H9 (cell line): Measurements from ENCODE around the gene ERC2. TPM values are rescaled to one million over a fixed set of nuclear protein-coding genes. Genes with fewer than 3 reads are reported as not detected.

Experiments
- DNase-seq: peaks from one replicate; pipeline ENCODE4 v3.0.0-alpha.2; 2017
- H2AFZ ChIP-seq: one replicate; pipeline ENCODE4 v1.6.1; 2013; ENCODE audit warnings: mild to moderate bottlenecking, low read length, control low read depth, moderate library complexity
- H2AK5ac ChIP-seq: 2 replicates; pipeline ENCODE4 v1.6.1; 2013; ENCODE audit warnings: low read length, control low read depth, mixed read lengths; ENCODE audit not compliant: insufficient read length
- H2BK120ac ChIP-seq: one replicate; pipeline ENCODE4 v1.6.1; 2013; ENCODE audit warnings: low read depth, mild to moderate bottlenecking, low read length, control low read depth, inconsistent platforms; ENCODE audit not compliant: poor library complexity, severe bottlenecking
- H2BK12ac ChIP-seq: 2 replicates; pipeline ENCODE4 v1.6.1; 2013; ENCODE audit warnings: low read length, control low read depth, mixed read lengths, low read depth; ENCODE audit not compliant: insufficient read length
- H2BK15ac ChIP-seq: 2 replicates; pipeline ENCODE4 v1.6.1; 2013; ENCODE audit warnings: low read depth, low read length, control low read depth
- H2BK20ac ChIP-seq: one replicate; pipeline ENCODE4 v1.6.1; 2013; ENCODE audit warnings: low read depth, mild to moderate bottlenecking, low read length, control low read depth, inconsistent platforms; ENCODE audit not compliant: poor library complexity, severe bottlenecking
- H2BK5ac ChIP-seq: 2 replicates; pipeline ENCODE4 v1.6.1; 2013; ENCODE audit warnings: low read length, control low read depth, mixed read lengths; ENCODE audit not compliant: insufficient read length
- H3K14ac ChIP-seq: 2 replicates; pipeline ENCODE4 v1.6.1; 2013; ENCODE audit warnings: low read length, control low read depth; ENCODE audit not compliant: insufficient read depth
- H3K18ac ChIP-seq: 2 replicates; pipeline ENCODE4 v1.6.1; 2013; ENCODE audit warnings: low read depth, mild to moderate bottlenecking, mixed read lengths, low read length, control low read depth; ENCODE audit not compliant: insufficient read length
- H3K23ac ChIP-seq: 2 replicates; pipeline ENCODE4 v1.6.1; 2013; ENCODE audit warnings: low read length, control low read depth, mixed read lengths, low read depth; ENCODE audit not compliant: insufficient read length
- H3K23me2 ChIP-seq: 2 replicates; pipeline ENCODE4 v1.6.1; 2013; ENCODE audit warnings: low read depth, mild to moderate bottlenecking, mixed read lengths, low read length, control low read depth; ENCODE audit not compliant: insufficient read length, poor library complexity, severe bottlenecking
- H3K27ac ChIP-seq: 2 replicates; pipeline ENCODE4 v1.5.1; 2013; ENCODE audit warnings: low read length, control low read depth, mixed read lengths, low read depth; ENCODE audit not compliant: insufficient read length
- H3K27me3 ChIP-seq: 2 replicates; pipeline ENCODE4 v1.6.1; 2013; ENCODE audit warnings: low read length, control low read depth, inconsistent platforms; ENCODE audit not compliant: insufficient read depth
- H3K4ac ChIP-seq: 2 replicates; pipeline ENCODE4 v1.6.1; 2013; ENCODE audit warnings: low read depth, mild to moderate bottlenecking, control low read depth, inconsistent platforms, low read length, moderate library complexity
- H3K4me1 ChIP-seq: 2 replicates; pipeline ENCODE4 v1.6.1; 2013; ENCODE audit warnings: low read length, control low read depth, inconsistent platforms; ENCODE audit not compliant: insufficient read depth
- H3K4me2 ChIP-seq: 2 replicates; pipeline ENCODE4 v1.6.1; 2013; ENCODE audit warnings: low read length, control low read depth, mixed read lengths; ENCODE audit not compliant: insufficient read length, insufficient read depth
- H3K56ac ChIP-seq: 2 replicates; pipeline ENCODE4 v1.6.1; 2013; ENCODE audit warnings: low read depth, mild to moderate bottlenecking, mixed read lengths, low read length, control low read depth; ENCODE audit not compliant: insufficient read length
- H3K79me1 ChIP-seq: 2 replicates; pipeline ENCODE4 v1.6.1; 2013; ENCODE audit warnings: low read depth, mild to moderate bottlenecking, moderate library complexity, low read length, control low read depth, inconsistent platforms; ENCODE audit not compliant: insufficient read depth, poor library complexity, severe bottlenecking
- H3K79me2 ChIP-seq: 2 replicates; pipeline ENCODE4 v1.6.1; 2013; ENCODE audit warnings: low read length, control low read depth, inconsistent platforms; ENCODE audit not compliant: insufficient read depth
- H3K9ac ChIP-seq: 2 replicates; pipeline ENCODE4 v1.6.1; 2013; ENCODE audit warnings: low read length, control low read depth, mixed read lengths; ENCODE audit not compliant: insufficient read length; ENCODE audit errors: extremely low read depth
- H3K9me3 ChIP-seq: one replicate; pipeline ENCODE4 v1.6.1; 2013; ENCODE audit warnings: low read depth, low read length, inconsistent platforms; ENCODE audit not compliant: control insufficient read depth
- H3T11ph ChIP-seq: one replicate; pipeline ENCODE4 v1.6.1; 2013; ENCODE audit warnings: mild to moderate bottlenecking, low read length, control low read depth, inconsistent platforms
- H4K20me1 ChIP-seq: one replicate; pipeline ENCODE4 v1.6.1; 2013; ENCODE audit not compliant: control insufficient read depth, insufficient read length, insufficient read depth
- H4K5ac ChIP-seq: 2 replicates; pipeline ENCODE4 v1.6.1; 2013; ENCODE audit warnings: low read depth, mild to moderate bottlenecking, mixed read lengths, low read length, control low read depth; ENCODE audit not compliant: insufficient read length
- H4K8ac ChIP-seq: replicated peaks from 2 replicates; pipeline ENCODE4 v1.6.1; 2013; ENCODE audit warnings: low read length, control low read depth, mixed read lengths, low read depth; ENCODE audit not compliant: insufficient read length
- H4K91ac ChIP-seq: 2 replicates; pipeline ENCODE4 v1.6.1; 2013; ENCODE audit warnings: low read depth, mild to moderate bottlenecking, moderate library complexity, mixed read lengths, low read length, control low read depth; ENCODE audit not compliant: insufficient read length
- H3K27ac Mint-ChIP-seq, 3 experiments: 2 replicates in 2 of 3; 3 replicates in 1 of 3; pipeline ENCODE4 v1.8.0; 2020 to 2021; ENCODE audit warnings: mixed read lengths in 3 of 3, mild to moderate bottlenecking in 1 of 3, moderate library complexity in 1 of 3
- H3K27me3 Mint-ChIP-seq: 2 replicates; pipeline ENCODE4 v1.8.0; 2021; ENCODE audit warnings: low read depth, mild to moderate bottlenecking, moderate library complexity, mixed read lengths
- H3K36me3 Mint-ChIP-seq, 3 experiments: 2 replicates in 2 of 3; 3 replicates in 1 of 3; pipeline ENCODE4 v1.8.0; 2020 to 2021; ENCODE audit warnings: low read depth in 3 of 3, mixed read lengths in 3 of 3; ENCODE audit not compliant: insufficient read depth in 1 of 3
- H3K4me1 Mint-ChIP-seq, 2 experiments: 2 replicates each; pipeline ENCODE4 v1.8.0; 2020; ENCODE audit warnings: mixed read lengths in 2 of 2
- H3K4me3 Mint-ChIP-seq, 2 experiments: 2 replicates in 1 of 2; 3 replicates in 1 of 2; pipeline ENCODE4 v1.8.0; 2020 to 2021; ENCODE audit warnings: mild to moderate bottlenecking in 2 of 2, mixed read lengths in 2 of 2, moderate library complexity in 1 of 2
- H3K9me3 Mint-ChIP-seq, 2 experiments: 2 replicates in 1 of 2; 3 replicates in 1 of 2; pipeline ENCODE4 v1.8.0; 2020; ENCODE audit warnings: mild to moderate bottlenecking in 2 of 2, mixed read lengths in 2 of 2, moderate library complexity in 1 of 2
- WGBS: extraction: QIAGEN DNeasy Blood & Tissue Kit; methylation state at CpG from one replicate; pipeline ENCODE4 v1.1.7; 2013; ENCODE audit warnings: missing lambda C conversion rate, low lambda C conversion rate, mixed read lengths; ENCODE audit not compliant: insufficient read length; ENCODE audit errors: extremely low coverage; 5-methylcytosine and 5-hydroxymethylcytosine counted together
- total RNA-seq: library from RNA; stranded (reverse); gene quantifications from 2 replicates; pipeline ENCODE4 v1.2.1, GENCODE V29; 2021
- TF ChIP-seq, protein P1 (sequence below): fragments of 200-600 bp; sonication (generic); conservative IDR thresholded peaks from 3 replicates; pipeline ENCODE4 v1.8.0; 2021; ENCODE audit warnings: antibody characterized with exemption, mild to moderate bottlenecking

ERC2 gene
- total RNA-seq, 1 experiment from 2014 or later = 15.4 TPM

DNA sequence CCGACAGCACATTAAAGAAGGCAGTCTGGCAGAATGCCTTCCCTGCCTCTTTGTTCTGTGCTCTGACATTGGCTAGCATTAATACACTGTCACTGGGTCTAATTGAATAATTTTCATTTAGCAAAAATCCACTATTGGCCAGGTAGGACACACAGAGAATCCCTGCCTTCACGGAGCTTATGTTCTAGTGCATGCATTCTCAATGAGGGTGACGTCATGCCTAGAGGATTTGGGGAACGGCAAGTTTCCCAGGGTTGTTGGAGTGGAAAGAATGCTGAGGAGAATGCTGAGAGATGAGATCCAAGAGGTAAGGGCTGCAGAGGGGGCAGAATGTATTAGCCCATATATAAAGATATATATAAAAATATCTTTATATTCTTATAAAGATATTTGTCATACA is 284.7 kb downstream of the ERC2 start:
- TF ChIP-seq, protein P1, sequence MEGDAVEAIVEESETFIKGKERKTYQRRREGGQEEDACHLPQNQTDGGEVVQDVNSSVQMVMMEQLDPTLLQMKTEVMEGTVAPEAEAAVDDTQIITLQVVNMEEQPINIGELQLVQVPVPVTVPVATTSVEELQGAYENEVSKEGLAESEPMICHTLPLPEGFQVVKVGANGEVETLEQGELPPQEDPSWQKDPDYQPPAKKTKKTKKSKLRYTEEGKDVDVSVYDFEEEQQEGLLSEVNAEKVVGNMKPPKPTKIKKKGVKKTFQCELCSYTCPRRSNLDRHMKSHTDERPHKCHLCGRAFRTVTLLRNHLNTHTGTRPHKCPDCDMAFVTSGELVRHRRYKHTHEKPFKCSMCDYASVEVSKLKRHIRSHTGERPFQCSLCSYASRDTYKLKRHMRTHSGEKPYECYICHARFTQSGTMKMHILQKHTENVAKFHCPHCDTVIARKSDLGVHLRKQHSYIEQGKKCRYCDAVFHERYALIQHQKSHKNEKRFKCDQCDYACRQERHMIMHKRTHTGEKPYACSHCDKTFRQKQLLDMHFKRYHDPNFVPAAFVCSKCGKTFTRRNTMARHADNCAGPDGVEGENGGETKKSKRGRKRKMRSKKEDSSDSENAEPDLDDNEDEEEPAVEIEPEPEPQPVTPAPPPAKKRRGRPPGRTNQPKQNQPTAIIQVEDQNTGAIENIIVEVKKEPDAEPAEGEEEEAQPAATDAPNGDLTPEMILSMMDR = no peak
- H3K14ac ChIP-seq = no peak overlapping the region
- H3K18ac ChIP-seq = no peak overlapping the region

More for the DNA sequence above, 284.7 kb downstream of the ERC2 start:
- no peak for DNase-seq
- no peak overlapping the region for H4K5ac ChIP-seq
- no peak overlapping the region for H2BK120ac ChIP-seq
- no peak overlapping the region for H2BK5ac ChIP-seq
- no CpG with 5 or more reads among the region's 4 CpGs for WGBS
- Mint-ChIP-seq H3K27ac (no peak overlapping the region), H3K4me3 (no peak overlapping the region), H3K36me3 (no peaks in the 10 kb centered on the region), H3K4me1 (no peaks in the 10 kb centered on the region), H3K27me3 (no peaks in the 10 kb centered on the region), H3K9me3 (no peaks in the 10 kb centered on the region)
- no peak overlapping the region for H3K9ac ChIP-seq
- H2AFZ ChIP-seq = no peak overlapping the region
- no peak overlapping the region for H4K8ac ChIP-seq
- no peaks in the 10 kb centered on the region for H3K9me3 ChIP-seq
- no peaks in the 10 kb centered on the region for H3K79me1 ChIP-seq
- H2BK12ac ChIP-seq = no peak overlapping the region
- no peak overlapping the region for H3K4me2 ChIP-seq
- no peak overlapping the region for H3K27ac ChIP-seq
- H3K4me1 ChIP-seq = no peaks in the 10 kb centered on the region
- H3K27me3 ChIP-seq = no peaks in the 10 kb centered on the region
- no peak overlapping the region for H2AK5ac ChIP-seq
- H4K20me1 ChIP-seq = no peaks in the 10 kb centered on the region
- no peak overlapping the region for H3T11ph ChIP-seq
- no peak overlapping the region for H3K4ac ChIP-seq
- no peak overlapping the region for H3K56ac ChIP-seq
- no peak overlapping the region for H4K91ac ChIP-seq
- no peak overlapping the region for H3K23ac ChIP-seq
- no peaks in the 10 kb centered on the region for H3K23me2 ChIP-seq
- H2BK15ac ChIP-seq = no peak overlapping the region
- H2BK20ac ChIP-seq = no peak overlapping the region
- no peaks in the 10 kb centered on the region for H3K79me2 ChIP-seq
